HepG2 (cell line): ENCODE measurements around the gene COL18A1. TPM values are rescaled to one million over a fixed set of nuclear protein-coding genes. Genes with fewer than 3 reads are reported as not detected.

Experiments
- ASH2L ChIP-seq: fragments of 300-600, 200-600 bp; sonication (generic); IDR thresholded peaks from 2 replicates; pipeline ENCODE4 v1.7.0; 2017; ENCODE audit warnings: low read depth, mild to moderate bottlenecking, moderate library complexity, mixed read lengths, low read length; ENCODE audit not compliant: insufficient read length
- DMAP1 ChIP-seq: IDR thresholded peaks from 2 replicates; pipeline ENCODE4 v1.6.1; 2016
- GATAD2A ChIP-seq: IDR thresholded peaks from 2 replicates; pipeline ENCODE4 v1.6.1; 2016
- TP53 ChIP-seq: sonication (generic); formaldehyde crosslinking; conservative IDR thresholded peaks from 2 replicates; pipeline ENCODE4 v1.4.0; 2020; ENCODE audit warnings: missing genetic modification reagents
- ZNF264 ChIP-seq: sonication (generic); formaldehyde crosslinking; IDR thresholded peaks from 2 replicates; pipeline ENCODE4 v1.4.0; 2020; ENCODE audit warnings: missing genetic modification reagents
- ZNF598 ChIP-seq: sonication (generic); formaldehyde crosslinking; IDR thresholded peaks from 2 replicates; pipeline ENCODE4 v1.5.1; 2020; ENCODE audit warnings: mild to moderate bottlenecking, missing genetic modification reagents, borderline replicate concordance
- ZNF615 ChIP-seq: sonication (generic); formaldehyde crosslinking; IDR thresholded peaks from 2 replicates; pipeline ENCODE4 v1.5.0; 2020; ENCODE audit warnings: mild to moderate bottlenecking, missing genetic modification reagents, borderline replicate concordance
- ZNF7 ChIP-seq: IDR thresholded peaks from 2 replicates; pipeline ENCODE4 v1.6.1; 2016; ENCODE audit warnings: missing biosample characterization, missing genetic modification reagents
- ZNF775 ChIP-seq: sonication (generic); formaldehyde crosslinking; IDR thresholded peaks from 2 replicates; pipeline ENCODE4 v1.4.0; 2020; ENCODE audit warnings: missing genetic modification reagents, mild to moderate bottlenecking, moderate library complexity, borderline replicate concordance
- ZNF782 ChIP-seq: sonication (generic); formaldehyde crosslinking; IDR thresholded peaks from 2 replicates; pipeline ENCODE4 v1.4.0; 2020; ENCODE audit warnings: missing genetic modification reagents, mild to moderate bottlenecking, borderline replicate concordance
- ZNF816 ChIP-seq: sonication (generic); formaldehyde crosslinking; IDR thresholded peaks from 2 replicates; pipeline ENCODE4 v1.8.0; 2022; ENCODE audit warnings: missing genetic modification reagents, mild to moderate bottlenecking, borderline replicate concordance
- ZNF878 ChIP-seq: sonication (generic); formaldehyde crosslinking; IDR thresholded peaks from 2 replicates; pipeline ENCODE4 v1.8.1; 2023; ENCODE audit warnings: mild to moderate bottlenecking, missing genetic modification reagents, moderate library complexity
- ZSCAN21 ChIP-seq: sonication (generic); formaldehyde crosslinking; IDR thresholded peaks from 2 replicates; pipeline ENCODE4 v1.8.0; 2022; ENCODE audit warnings: mild to moderate bottlenecking, missing genetic modification reagents, moderate library complexity, borderline replicate concordance
- polyA plus RNA-seq, 8 experiments: library from polyadenylated mRNA; depleted of rRNA in 3 of 8; stranded (reverse) in 7 of 8; unstranded in 1 of 8; fragments of >200 nt; fragmentation: Illumina TruSeq in 4 of 8; extraction: Trizol in 4 of 8; gene quantifications; 2 replicates each; pipeline versions ENCODE4 v1.2.1 to v1.2.3, GENCODE V29; 2011 to 2016; ENCODE audit warnings: low read depth in 4 of 8, missing spikeins in 1 of 8, mixed read lengths in 1 of 8; ENCODE audit not compliant: insufficient read depth in 1 of 8
- total RNA-seq, 5 experiments: library from RNA; depleted of rRNA; stranded (reverse); fragments of >200 nt; fragmentation: Illumina TruSeq; extraction: Trizol; gene quantifications; 2 replicates each; pipeline ENCODE4 v1.2.3, GENCODE V29; 2016; ENCODE audit warnings: low read depth in 1 of 5
- TF ChIP-seq, protein P1 (sequence below): sonication (generic); formaldehyde crosslinking; IDR thresholded peaks from 2 replicates; pipeline ENCODE4 v1.4.0; 2020; ENCODE audit warnings: missing genetic modification reagents
- TF ChIP-seq, protein P2 (sequence below): sonication (generic); formaldehyde crosslinking; IDR thresholded peaks from 2 replicates; pipeline ENCODE4 v1.5.0; 2020; ENCODE audit warnings: mild to moderate bottlenecking, missing genetic modification reagents
- TF ChIP-seq, protein P3 (sequence below): sonication (generic); formaldehyde crosslinking; IDR thresholded peaks from 2 replicates; pipeline ENCODE4 v1.4.0; 2020; ENCODE audit warnings: missing genetic modification reagents, borderline replicate concordance

COL18A1 gene
- total and polyA plus RNA-seq, 2 of the 13 experiments (the other 11 are each of a cell fraction or from before 2014, with no cell fraction given), result 79.0 to 102 TPM

DNA sequence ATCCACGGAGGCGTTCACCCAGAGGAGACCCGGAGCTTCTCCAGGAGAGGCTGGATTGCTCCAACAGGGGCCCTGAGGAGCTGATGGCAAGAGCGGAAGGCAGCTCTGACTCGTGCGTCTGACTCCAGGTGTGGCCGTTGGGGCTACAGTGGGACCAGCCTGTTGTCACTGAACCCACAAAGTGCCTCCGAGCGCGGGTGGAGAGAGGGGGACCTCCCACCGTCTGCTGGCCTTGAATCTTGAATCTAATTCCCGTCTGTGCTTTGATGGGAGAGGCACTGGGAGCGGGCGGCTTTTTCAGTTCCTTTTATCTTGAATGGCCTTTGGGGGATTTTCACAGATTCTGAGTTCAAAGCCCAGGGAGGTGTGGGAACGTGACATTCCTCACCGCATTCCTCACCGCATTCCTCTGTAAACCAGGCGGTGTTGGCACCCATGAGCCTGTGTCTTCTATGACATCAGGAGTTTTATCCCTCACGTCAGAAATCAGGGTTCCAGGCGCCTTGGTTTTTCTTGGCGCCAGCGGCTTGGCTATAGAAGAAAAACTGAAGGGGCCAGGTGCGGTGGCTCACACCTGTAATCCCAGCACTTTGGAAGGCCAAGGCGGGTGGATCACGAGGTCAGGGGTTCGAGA lies 39.2 kb upstream of the COL18A1 start (continued):
- TF ChIP-seq, protein P1, sequence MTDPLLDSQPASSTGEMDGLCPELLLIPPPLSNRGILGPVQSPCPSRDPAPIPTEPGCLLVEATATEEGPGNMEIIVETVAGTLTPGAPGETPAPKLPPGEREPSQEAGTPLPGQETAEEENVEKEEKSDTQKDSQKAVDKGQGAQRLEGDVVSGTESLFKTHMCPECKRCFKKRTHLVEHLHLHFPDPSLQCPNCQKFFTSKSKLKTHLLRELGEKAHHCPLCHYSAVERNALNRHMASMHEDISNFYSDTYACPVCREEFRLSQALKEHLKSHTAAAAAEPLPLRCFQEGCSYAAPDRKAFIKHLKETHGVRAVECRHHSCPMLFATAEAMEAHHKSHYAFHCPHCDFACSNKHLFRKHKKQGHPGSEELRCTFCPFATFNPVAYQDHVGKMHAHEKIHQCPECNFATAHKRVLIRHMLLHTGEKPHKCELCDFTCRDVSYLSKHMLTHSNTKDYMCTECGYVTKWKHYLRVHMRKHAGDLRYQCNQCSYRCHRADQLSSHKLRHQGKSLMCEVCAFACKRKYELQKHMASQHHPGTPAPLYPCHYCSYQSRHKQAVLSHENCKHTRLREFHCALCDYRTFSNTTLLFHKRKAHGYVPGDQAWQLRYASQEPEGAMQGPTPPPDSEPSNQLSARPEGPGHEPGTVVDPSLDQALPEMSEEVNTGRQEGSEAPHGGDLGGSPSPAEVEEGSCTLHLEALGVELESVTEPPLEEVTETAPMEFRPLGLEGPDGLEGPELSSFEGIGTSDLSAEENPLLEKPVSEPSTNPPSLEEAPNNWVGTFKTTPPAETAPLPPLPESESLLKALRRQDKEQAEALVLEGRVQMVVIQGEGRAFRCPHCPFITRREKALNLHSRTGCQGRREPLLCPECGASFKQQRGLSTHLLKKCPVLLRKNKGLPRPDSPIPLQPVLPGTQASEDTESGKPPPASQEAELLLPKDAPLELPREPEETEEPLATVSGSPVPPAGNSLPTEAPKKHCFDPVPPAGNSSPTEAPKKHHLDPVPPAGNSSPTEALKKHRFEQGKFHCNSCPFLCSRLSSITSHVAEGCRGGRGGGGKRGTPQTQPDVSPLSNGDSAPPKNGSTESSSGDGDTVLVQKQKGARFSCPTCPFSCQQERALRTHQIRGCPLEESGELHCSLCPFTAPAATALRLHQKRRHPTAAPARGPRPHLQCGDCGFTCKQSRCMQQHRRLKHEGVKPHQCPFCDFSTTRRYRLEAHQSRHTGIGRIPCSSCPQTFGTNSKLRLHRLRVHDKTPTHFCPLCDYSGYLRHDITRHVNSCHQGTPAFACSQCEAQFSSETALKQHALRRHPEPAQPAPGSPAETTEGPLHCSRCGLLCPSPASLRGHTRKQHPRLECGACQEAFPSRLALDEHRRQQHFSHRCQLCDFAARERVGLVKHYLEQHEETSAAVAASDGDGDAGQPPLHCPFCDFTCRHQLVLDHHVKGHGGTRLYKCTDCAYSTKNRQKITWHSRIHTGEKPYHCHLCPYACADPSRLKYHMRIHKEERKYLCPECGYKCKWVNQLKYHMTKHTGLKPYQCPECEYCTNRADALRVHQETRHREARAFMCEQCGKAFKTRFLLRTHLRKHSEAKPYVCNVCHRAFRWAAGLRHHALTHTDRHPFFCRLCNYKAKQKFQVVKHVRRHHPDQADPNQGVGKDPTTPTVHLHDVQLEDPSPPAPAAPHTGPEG, result no peak
- TF ChIP-seq ZNF598 (CRISPR knock-in tag), result no peak
- peak; percentile 18 for TF ChIP-seq ASH2L
- TF ChIP-seq, protein P2, sequence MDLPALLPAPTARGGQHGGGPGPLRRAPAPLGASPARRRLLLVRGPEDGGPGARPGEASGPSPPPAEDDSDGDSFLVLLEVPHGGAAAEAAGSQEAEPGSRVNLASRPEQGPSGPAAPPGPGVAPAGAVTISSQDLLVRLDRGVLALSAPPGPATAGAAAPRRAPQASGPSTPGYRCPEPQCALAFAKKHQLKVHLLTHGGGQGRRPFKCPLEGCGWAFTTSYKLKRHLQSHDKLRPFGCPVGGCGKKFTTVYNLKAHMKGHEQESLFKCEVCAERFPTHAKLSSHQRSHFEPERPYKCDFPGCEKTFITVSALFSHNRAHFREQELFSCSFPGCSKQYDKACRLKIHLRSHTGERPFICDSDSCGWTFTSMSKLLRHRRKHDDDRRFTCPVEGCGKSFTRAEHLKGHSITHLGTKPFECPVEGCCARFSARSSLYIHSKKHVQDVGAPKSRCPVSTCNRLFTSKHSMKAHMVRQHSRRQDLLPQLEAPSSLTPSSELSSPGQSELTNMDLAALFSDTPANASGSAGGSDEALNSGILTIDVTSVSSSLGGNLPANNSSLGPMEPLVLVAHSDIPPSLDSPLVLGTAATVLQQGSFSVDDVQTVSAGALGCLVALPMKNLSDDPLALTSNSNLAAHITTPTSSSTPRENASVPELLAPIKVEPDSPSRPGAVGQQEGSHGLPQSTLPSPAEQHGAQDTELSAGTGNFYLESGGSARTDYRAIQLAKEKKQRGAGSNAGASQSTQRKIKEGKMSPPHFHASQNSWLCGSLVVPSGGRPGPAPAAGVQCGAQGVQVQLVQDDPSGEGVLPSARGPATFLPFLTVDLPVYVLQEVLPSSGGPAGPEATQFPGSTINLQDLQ (CRISPR knock-in tag), result no peak
- no peak for TF ChIP-seq TP53 (CRISPR knock-in tag)
- TF ChIP-seq ZNF264 (CRISPR knock-in tag), result peak; percentile 77; the same call in 1 of the 2 replicates
- TF ChIP-seq ZNF782 (CRISPR knock-in tag), result no peak
- TF ChIP-seq GATAD2A, result peak; percentile 56
- TF ChIP-seq ZNF816 (CRISPR knock-in tag), result no peak
- no peak for TF ChIP-seq ZNF615
- TF ChIP-seq DMAP1 (CRISPR knock-in tag), result no peak
- no peak for TF ChIP-seq ZSCAN21 (CRISPR knock-in tag)
- TF ChIP-seq, protein P3, sequence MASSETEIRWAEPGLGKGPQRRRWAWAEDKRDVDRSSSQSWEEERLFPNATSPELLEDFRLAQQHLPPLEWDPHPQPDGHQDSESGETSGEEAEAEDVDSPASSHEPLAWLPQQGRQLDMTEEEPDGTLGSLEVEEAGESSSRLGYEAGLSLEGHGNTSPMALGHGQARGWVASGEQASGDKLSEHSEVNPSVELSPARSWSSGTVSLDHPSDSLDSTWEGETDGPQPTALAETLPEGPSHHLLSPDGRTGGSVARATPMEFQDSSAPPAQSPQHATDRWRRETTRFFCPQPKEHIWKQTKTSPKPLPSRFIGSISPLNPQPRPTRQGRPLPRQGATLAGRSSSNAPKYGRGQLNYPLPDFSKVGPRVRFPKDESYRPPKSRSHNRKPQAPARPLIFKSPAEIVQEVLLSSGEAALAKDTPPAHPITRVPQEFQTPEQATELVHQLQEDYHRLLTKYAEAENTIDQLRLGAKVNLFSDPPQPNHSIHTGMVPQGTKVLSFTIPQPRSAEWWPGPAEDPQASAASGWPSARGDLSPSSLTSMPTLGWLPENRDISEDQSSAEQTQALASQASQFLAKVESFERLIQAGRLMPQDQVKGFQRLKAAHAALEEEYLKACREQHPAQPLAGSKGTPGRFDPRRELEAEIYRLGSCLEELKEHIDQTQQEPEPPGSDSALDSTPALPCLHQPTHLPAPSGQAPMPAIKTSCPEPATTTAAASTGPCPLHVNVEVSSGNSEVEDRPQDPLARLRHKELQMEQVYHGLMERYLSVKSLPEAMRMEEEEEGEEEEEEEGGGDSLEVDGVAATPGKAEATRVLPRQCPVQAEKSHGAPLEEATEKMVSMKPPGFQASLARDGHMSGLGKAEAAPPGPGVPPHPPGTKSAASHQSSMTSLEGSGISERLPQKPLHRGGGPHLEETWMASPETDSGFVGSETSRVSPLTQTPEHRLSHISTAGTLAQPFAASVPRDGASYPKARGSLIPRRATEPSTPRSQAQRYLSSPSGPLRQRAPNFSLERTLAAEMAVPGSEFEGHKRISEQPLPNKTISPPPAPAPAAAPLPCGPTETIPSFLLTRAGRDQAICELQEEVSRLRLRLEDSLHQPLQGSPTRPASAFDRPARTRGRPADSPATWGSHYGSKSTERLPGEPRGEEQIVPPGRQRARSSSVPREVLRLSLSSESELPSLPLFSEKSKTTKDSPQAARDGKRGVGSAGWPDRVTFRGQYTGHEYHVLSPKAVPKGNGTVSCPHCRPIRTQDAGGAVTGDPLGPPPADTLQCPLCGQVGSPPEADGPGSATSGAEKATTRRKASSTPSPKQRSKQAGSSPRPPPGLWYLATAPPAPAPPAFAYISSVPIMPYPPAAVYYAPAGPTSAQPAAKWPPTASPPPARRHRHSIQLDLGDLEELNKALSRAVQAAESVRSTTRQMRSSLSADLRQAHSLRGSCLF (CRISPR knock-in tag), result no peak
- TF ChIP-seq ZNF775 (CRISPR knock-in tag), result no peak
- no peak for TF ChIP-seq ZNF878 (CRISPR knock-in tag)
- TF ChIP-seq ZNF7 (CRISPR knock-in tag), result no peak
